ENCODE data around the gene CLCN3. TPM values are rescaled to one million over a fixed set of nuclear protein-coding genes. Genes with fewer than 3 reads are reported as not detected.

The CLCN3 gene
- total RNA-seq, 2 donors from 2014 or later, result 18.4 to 27.3 TPM

DNA sequence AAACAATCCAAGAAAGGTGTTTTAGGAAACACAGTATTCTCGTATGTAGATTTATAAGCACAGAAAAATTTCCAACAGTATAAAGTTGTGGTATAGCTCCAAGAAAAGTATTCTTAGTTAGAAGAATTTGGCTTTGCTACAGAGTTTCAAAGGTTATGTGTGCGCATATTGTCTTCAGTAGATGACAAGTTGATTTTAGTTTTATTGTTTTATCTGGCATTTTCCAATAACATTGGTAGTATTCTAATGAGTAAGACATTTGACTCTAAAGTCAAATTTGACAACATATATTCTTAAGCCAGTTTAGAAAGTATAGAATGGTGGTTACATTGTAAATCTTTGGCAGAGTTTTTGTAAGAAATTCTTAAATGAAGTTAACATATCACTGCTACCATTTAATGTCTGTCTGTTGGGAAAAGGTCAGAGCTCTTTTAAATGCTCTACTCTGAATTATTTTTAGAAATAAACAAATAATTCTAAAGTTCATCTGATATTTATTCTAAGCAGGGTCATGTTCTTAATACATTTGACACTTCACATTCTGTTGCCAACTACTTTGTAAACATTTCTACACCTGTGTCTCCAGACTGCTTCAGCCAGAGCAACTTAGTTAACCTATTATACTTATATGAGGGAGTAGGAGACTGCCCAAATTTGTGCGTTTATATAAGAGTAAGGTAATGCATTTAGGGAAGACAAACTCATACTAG is 30.0 kb downstream of the CLCN3 start:
- Mint-ChIP-seq H3K27me3 (no peaks in the 10 kb centered on the region), H3K36me3 (ENCODE audit: low read depth) (peaks cover 9% of the 10 kb centered on the region), H3K4me1 (peaks cover 23% of the 10 kb centered on the region), H3K27ac (peak overlapping the region; percentile 39), H3K4me3 (no peak overlapping the region)
- no peak for DNase-seq
- no peak for ATAC-seq
- H3K9me3 ChIP-seq (ENCODE audit: control insufficient read depth, low read length, poor library complexity, severe bottlenecking), result no peaks in the 10 kb centered on the region

DNA sequence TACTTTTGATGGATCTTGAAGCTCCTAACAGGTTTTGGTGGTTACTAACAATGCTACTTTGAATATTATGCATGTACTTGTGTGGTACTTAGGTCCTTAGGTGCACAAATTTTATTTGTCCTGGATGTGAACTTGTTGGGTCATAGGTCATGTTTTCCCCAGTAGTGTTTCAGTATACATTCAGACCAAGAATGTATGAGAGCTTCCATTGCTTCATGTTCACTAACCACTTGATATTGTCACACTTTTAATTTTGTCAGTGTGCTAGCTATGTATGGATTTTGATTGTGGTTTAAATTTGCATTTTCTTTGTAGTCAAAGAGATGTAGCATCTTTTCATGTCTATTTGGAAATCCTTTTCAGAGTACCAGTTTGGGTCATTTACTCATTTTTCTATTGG is 32.2 kb downstream of the CLCN3 start:
- Mint-ChIP-seq H3K27ac (no peak overlapping the region), H3K36me3 (ENCODE audit: low read depth) (peaks cover 11% of the 10 kb centered on the region), H3K4me3 (no peak overlapping the region), H3K27me3 (no peaks in the 10 kb centered on the region), H3K4me1 (peaks cover 27% of the 10 kb centered on the region)
- no peak for ATAC-seq
- no peak for DNase-seq
- H3K9me3 ChIP-seq (ENCODE audit: control insufficient read depth, low read length, poor library complexity, severe bottlenecking), result no peaks in the 10 kb centered on the region

DNA sequence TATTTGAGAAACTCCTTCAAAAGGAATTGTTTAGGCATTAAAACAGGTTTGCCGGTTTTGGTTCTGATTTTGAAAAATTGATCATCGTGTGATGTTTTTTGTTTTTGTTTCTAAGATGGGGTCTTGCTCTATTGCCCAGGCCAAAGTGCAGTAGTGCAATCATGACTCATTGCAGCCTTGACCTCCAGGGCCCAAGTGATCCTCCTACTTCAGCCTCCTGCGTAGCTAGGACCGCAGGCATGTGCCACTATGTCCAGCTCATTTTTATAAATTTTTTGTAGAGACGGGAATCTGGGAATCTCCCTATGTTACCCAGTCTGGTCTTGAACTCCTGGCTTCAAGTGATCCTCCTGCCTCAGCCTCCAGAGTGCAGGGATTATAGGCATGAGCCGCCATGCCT is 35.0 kb downstream of the CLCN3 start:
- no peak for DNase-seq
- Mint-ChIP-seq H3K27ac (no peak overlapping the region), H3K4me3 (no peak overlapping the region), H3K27me3 (no peaks in the 10 kb centered on the region), H3K36me3 (ENCODE audit: low read depth) (peaks cover 9% of the 10 kb centered on the region), H3K4me1 (peaks cover 26% of the 10 kb centered on the region)
- ATAC-seq, result no peak
- H3K9me3 ChIP-seq (ENCODE audit: control insufficient read depth, low read length, poor library complexity, severe bottlenecking), result no peaks in the 10 kb centered on the region

DNA sequence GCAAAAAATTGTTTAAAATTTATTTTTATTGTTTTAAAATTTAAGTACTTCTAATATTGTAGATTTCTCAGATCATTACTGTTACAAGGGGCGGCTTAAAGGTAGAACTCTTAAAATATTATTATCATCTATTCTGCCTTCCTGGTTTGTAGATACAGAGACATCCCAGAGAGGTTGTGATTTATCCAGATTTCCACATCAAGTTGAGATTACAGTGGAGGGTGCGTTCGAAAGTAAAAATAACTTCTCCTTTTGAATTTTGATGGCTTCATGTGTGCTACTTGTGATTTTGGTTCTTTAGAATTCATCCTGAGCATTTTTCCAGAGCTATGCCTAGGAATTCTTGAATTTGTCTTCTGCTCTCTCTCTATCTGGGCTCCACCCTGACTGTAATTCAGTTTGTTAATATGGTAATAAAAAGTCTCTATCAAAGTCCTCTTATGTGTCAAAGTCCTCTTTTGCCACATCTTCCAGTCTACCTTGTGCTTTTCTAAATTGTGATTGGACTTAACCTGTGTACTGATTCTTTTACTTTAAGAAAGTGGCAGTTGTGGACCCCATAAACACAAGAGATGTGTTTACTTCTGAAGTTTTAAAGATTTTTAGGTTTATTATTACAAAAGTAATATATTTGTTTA is 37.2 kb downstream of the CLCN3 start:
- no peaks in the 10 kb centered on the region for H3K9me3 ChIP-seq (ENCODE audit: control insufficient read depth, low read length, poor library complexity, severe bottlenecking)
- no peak for DNase-seq
- no peak for ATAC-seq
- Mint-ChIP-seq H3K36me3 (ENCODE audit: low read depth) (peaks cover 6% of the 10 kb centered on the region), H3K4me1 (peaks cover 22% of the 10 kb centered on the region), H3K4me3 (no peak overlapping the region), H3K27ac (peak overlapping the region; percentile 41), H3K27me3 (no peaks in the 10 kb centered on the region)

DNA sequence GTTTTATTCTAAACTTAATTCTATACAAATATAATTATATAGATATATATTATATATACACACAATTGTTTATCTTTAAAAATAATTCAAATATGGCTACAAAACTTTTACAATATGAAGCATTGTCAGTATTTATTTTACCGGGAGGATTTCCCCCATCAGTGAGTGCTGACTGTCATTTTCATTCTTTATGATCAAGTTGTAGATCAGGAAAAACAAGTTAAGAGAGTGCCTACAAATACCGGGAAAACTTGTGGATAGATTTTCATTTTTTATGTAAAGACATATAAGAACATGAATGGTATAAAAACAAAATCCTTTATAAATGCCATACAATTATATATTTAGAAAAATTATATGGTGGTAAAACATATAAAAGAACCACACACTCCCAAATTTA is 37.8 kb downstream of the CLCN3 start:
- ATAC-seq (no peak), DNase-seq (no peak)
- peaks cover 20% of the 10 kb centered on the region for H3K4me1 Mint-ChIP-seq
- H3K27ac Mint-ChIP-seq, result peak overlapping the region; percentile 41
- peaks cover 6% of the 10 kb centered on the region for H3K36me3 Mint-ChIP-seq (ENCODE audit: low read depth)
- H3K4me3 Mint-ChIP-seq, result no peak overlapping the region
- H3K9me3 ChIP-seq (ENCODE audit: control insufficient read depth, low read length, poor library complexity, severe bottlenecking), result no peaks in the 10 kb centered on the region
- H3K27me3 Mint-ChIP-seq, result no peaks in the 10 kb centered on the region

DNA sequence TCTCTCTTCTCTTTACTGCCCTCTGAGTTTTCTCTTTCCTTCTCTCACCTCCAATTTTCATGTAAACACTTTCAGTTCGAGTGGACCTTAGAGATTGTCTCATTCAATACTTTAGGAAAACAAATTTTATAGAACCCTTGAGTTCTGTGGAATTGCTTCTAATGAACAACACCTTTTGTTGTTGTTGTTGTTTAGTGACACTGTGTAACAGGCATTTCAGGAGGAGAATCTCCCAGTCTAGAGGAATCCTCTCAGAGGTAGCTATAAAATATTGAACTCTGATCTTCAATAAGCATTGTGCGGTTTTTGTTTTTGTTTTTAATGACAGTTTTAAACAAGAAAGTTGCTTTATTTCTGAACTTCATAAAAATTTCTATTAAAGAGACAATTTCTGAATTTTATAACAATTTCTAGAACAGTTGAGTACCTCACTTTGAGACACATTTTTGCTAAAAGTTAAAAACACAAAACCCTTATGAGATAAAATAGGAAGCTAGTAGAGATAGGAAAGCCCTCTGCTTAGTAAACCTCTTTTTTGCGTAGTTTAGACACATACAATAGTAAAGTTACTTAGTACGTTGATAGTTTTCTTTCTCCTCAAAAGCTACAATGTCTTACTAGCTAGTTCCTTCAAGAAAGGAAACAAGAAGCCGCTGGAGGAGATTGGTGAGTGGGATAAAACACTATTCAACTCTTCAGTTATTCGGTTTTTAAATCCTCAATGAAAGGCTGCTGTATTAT is 38.8 kb downstream of the CLCN3 start:
- Mint-ChIP-seq H3K27ac (peak overlapping the region; percentile 89), H3K4me1 (peaks cover 19% of the 10 kb centered on the region), H3K4me3 (no peak overlapping the region), H3K27me3 (no peaks in the 10 kb centered on the region), H3K36me3 (ENCODE audit: low read depth) (peaks cover 4% of the 10 kb centered on the region)
- DNase-seq, result no peak
- ATAC-seq, result no peak
- H3K9me3 ChIP-seq (ENCODE audit: control insufficient read depth, low read length, poor library complexity, severe bottlenecking), result no peaks in the 10 kb centered on the region

DNA sequence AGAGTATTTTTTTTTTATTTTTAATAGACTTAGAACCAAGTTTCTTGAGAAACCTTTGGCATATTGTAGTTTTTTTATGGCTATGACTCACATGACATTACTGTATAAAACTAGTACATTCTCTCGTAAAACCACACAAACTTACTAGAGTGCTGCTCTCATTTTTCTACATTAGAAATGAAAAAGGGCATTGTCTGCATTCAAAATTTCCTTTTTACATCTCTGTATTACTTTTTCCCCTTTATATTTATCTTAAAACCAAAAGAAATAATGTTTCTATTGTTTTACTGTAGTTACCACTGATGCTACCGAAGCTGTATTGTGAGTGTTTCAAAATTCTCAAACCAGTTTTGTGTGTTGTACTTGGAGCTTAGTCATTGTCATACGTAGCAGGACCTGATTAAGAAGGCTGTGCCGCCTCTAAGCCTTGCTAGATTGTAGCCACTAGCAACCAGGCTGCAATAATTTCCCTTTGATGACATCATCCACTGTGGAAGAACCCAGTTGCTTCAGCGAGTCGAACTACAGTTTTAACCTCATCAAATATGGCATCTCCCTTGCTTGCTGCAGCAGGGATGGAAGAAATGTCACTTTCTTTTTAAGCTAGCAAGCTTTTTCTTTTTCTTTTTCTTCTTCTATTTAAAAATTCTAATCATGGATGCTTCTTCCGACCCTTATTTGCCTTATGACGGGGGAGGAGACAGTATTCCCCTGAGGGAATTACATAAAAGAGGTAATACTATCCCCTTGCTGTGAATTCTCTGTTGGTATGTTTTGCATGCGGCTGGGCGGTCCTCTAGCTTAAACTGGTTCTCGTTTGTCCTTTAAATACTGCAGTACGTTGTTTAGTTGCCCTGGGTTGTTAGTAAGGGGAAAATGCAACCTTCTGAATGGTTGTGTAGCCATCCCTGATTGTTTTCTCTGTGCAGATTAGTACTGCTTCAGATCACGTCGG is 39.6 kb downstream of the CLCN3 start:
- H3K4me1 Mint-ChIP-seq, result peaks cover 19% of the 10 kb centered on the region
- no peaks in the 10 kb centered on the region for H3K9me3 ChIP-seq (ENCODE audit: control insufficient read depth, low read length, poor library complexity, severe bottlenecking)
- ATAC-seq, result peak; percentile 99
- H3K4me3 Mint-ChIP-seq, result peak overlapping the region; percentile 67
- no peaks in the 10 kb centered on the region for H3K27me3 Mint-ChIP-seq
- peaks cover 3% of the 10 kb centered on the region for H3K36me3 Mint-ChIP-seq (ENCODE audit: low read depth)
- DNase-seq, result peak; percentile 17 to 50 (median 41)
- peak overlapping the region; percentile 89 for H3K27ac Mint-ChIP-seq

DNA sequence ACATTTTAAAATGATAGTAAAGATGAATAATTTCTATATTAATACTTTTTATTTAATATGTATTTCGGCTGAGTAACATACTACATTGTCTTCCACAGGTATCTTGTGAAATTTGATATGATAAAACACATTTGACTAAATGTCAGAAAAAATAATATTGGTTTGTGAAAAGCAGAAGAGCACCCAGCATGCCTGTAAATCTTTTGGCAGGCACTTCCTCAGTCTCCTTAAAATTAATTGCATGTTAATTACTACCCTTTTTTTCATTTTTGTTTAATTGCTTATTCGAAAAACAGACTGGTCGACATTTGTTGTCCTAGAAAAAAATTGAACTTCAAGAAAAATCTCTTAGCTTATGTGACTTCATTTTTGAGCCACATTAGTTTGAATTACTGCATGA is 40.6 kb downstream of the CLCN3 start:
- no peak overlapping the region for H3K27ac Mint-ChIP-seq
- DNase-seq (no peak), ATAC-seq (no peak)
- no peaks in the 10 kb centered on the region for H3K9me3 ChIP-seq (ENCODE audit: control insufficient read depth, low read length, poor library complexity, severe bottlenecking)
- H3K36me3 Mint-ChIP-seq (ENCODE audit: low read depth), result peaks cover 3% of the 10 kb centered on the region
- peaks cover 25% of the 10 kb centered on the region for H3K4me1 Mint-ChIP-seq
- no peak overlapping the region for H3K4me3 Mint-ChIP-seq
- H3K27me3 Mint-ChIP-seq, result no peaks in the 10 kb centered on the region

DNA sequence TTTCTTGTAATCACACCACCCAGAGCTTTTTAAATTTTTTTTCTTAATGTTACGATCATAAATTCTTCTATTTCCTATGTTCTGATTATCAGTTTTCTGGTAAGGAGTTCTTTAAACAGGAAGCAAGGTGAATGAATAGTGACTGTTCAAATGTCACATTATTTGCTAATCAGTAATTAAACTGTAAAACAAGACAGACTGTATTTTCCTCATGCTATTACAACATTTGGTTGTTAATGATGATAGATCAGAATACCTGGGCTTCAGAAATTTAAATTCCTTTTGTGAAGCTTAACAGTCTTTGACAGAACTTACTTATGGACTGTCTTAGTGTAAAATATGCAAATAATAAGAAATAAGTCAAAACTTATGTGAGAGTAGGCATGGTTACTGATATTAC is 41.4 kb downstream of the CLCN3 start:
- no peak for DNase-seq
- no peak for ATAC-seq
- Mint-ChIP-seq H3K4me1 (peaks cover 21% of the 10 kb centered on the region), H3K36me3 (ENCODE audit: low read depth) (no peaks in the 10 kb centered on the region), H3K27ac (peak overlapping the region; percentile 51), H3K4me3 (no peak overlapping the region), H3K27me3 (no peaks in the 10 kb centered on the region)
- H3K9me3 ChIP-seq (ENCODE audit: control insufficient read depth, low read length, poor library complexity, severe bottlenecking), result no peaks in the 10 kb centered on the region

DNA sequence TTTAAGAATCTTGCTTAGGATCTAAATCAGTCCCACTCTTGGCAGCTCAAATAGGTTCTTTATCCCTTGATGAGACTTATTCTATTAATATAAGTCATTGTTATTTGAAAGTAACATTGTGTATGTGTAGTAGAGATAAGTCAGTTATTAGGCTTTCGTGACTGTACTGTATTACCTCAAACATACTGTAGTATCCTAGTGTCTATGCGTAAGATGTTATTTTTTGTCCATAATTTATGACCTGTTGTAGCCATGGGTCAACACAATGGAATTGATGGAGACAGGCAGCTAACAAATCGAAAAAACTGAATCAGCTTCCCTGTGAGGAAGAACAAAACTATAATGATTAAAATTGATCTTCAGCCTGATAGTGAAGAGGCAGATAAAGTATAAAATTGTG is 41.8 kb downstream of the CLCN3 start:
- H3K36me3 Mint-ChIP-seq (ENCODE audit: low read depth), result no peaks in the 10 kb centered on the region
- peaks cover 21% of the 10 kb centered on the region for H3K4me1 Mint-ChIP-seq
- no peaks in the 10 kb centered on the region for H3K9me3 ChIP-seq (ENCODE audit: control insufficient read depth, low read length, poor library complexity, severe bottlenecking)
- no peak for DNase-seq
- no peaks in the 10 kb centered on the region for H3K27me3 Mint-ChIP-seq
- ATAC-seq, result no peak
- H3K4me3 Mint-ChIP-seq, result no peak overlapping the region
- H3K27ac Mint-ChIP-seq, result peak overlapping the region; percentile 51

DNA sequence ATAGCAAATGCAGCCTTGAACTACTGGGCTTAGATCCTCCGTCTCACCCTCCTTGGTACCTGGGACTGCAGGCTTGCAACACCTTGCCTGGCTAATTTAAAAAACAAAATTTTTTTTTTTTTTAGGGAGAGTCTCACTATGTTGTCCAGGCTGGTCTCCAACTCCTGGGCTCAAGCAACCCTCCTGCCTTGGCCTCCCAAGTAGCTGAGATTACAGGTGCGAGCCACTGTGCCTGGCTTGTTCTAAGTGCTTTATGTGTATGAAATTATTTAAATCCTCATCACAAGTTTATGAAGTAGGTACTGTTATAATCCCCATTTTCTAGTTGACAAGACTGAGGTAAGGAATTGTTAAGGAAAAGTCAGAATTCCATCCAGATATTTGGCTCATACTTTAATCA is 43.0 kb downstream of the CLCN3 start:
- Mint-ChIP-seq H3K27ac (peak overlapping the region; percentile 79), H3K4me1 (peaks cover 19% of the 10 kb centered on the region), H3K27me3 (no peaks in the 10 kb centered on the region), H3K4me3 (no peak overlapping the region), H3K36me3 (ENCODE audit: low read depth) (no peaks in the 10 kb centered on the region)
- DNase-seq (no peak), ATAC-seq (no peak)
- H3K9me3 ChIP-seq (ENCODE audit: control insufficient read depth, low read length, poor library complexity, severe bottlenecking), result no peaks in the 10 kb centered on the region

DNA sequence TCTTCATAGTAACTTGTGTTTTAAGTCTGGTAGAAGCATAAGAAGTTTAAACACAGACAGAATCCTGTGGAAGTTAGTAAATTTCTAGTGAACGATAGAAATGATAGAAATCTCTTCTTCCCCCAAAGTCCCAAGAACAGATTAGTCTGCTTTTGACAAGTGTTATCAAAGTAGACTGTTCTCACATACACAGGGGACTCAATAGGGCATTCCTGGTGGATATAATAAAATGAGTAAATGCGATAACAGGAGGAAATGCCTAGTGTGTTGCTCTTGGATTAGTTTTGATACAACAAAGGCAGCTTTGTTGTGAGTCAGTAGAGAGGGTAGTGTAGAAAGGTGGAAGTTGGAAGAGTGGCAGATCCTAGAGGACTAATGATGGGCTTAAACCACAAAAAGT is 43.5 kb downstream of the CLCN3 start:
- Mint-ChIP-seq H3K4me3 (no peak overlapping the region), H3K27me3 (no peaks in the 10 kb centered on the region), H3K4me1 (peaks cover 19% of the 10 kb centered on the region), H3K27ac (peak overlapping the region; percentile 79), H3K36me3 (ENCODE audit: low read depth) (no peaks in the 10 kb centered on the region)
- no peak for ATAC-seq
- H3K9me3 ChIP-seq (ENCODE audit: control insufficient read depth, low read length, poor library complexity, severe bottlenecking), result no peaks in the 10 kb centered on the region
- DNase-seq, result no peak

DNA sequence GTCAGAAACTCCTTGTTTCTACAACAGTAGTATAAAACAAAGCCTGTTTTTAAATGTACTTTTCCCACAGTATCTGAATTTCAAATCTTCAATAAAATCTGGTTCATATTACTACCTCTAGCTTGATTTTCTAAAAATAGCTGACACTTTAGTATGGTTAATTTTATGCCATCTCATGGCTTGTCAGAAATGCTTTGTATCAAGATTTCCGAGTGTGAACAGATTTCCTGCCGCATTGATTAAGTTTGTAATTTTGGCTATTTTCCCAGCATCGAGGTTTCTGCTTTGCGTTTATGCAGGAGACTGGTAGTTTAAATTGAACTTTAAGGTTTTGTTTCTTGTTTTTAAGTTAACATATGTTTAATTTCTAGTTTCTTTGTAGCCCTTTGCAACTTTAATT is 44.2 kb downstream of the CLCN3 start:
- H3K36me3 Mint-ChIP-seq (ENCODE audit: low read depth), result no peaks in the 10 kb centered on the region
- H3K27ac Mint-ChIP-seq, result peak overlapping the region; percentile 79

More for the DNA sequence above, 44.2 kb downstream of the CLCN3 start:
- DNase-seq (no peak), ATAC-seq (no peak)
- peaks cover 19% of the 10 kb centered on the region for H3K4me1 Mint-ChIP-seq
- H3K9me3 ChIP-seq (ENCODE audit: control insufficient read depth, low read length, poor library complexity, severe bottlenecking), result no peaks in the 10 kb centered on the region
- H3K27me3 Mint-ChIP-seq, result no peaks in the 10 kb centered on the region
- H3K4me3 Mint-ChIP-seq, result no peak overlapping the region
